HEK293 (cell line): Measurements from ENCODE around the gene APOBEC4.
A peak's percentile ranks its signal among the peaks of the same experiment; 100 is the strongest.

Experiments used
- CTCF ChIA-PET: fragments of 350-600 bp; formaldehyde crosslinking; extraction: SDS; loops from one replicate; lab custom pipeline; 2021; ENCODE audit warnings: antibody characterized with exemption; lab: Yijun Ruan, JAX
- POLR2A ChIA-PET: fragments of 300-600 bp; formaldehyde crosslinking; extraction: SDS; loops from one replicate; lab custom pipeline; 2020; ENCODE audit warnings: antibody characterized with exemption, inconsistent platforms; lab: Yijun Ruan, JAX
- H3K27ac ChIP-seq: fragments of 200-500 bp; sonication (Bioruptor generic); 2 replicates; pipeline ENCODE4 v1.5.1; 2014; ENCODE audit warnings: low read depth, low read length, control low read depth, inconsistent platforms; ENCODE audit errors: extremely low read depth
- H3K36me3 ChIP-seq, 2 experiments: fragments of 200-500 bp in 1 of 2; sonication (Bioruptor generic) in 1 of 2; 1 replicate in 1 of 2; 2 replicates in 1 of 2; pipeline ENCODE4 v1.5.1; 2014 to 2017; ENCODE audit warnings: inconsistent platforms in 2 of 2, low read length in 2 of 2; ENCODE audit not compliant: control insufficient read depth in 2 of 2, insufficient read depth in 1 of 2
- H3K4me1 ChIP-seq: fragments of 200-500 bp; sonication (Bioruptor generic); 2 replicates; pipeline ENCODE4 v1.5.1; 2014; ENCODE audit warnings: mild to moderate bottlenecking, low read length, inconsistent platforms; ENCODE audit not compliant: control insufficient read depth, insufficient read depth
- H3K4me3 ChIP-seq: 2 replicates; pipeline ENCODE4 v1.5.1; 2011; ENCODE audit warnings: low read depth, mild to moderate bottlenecking, control low read depth, low read length, moderate library complexity
- H3K9me3 ChIP-seq: fragments of 200-500 bp; sonication (Bioruptor generic); 2 replicates; pipeline ENCODE4 v1.5.1; 2014; ENCODE audit warnings: low read depth, low read length, inconsistent platforms; ENCODE audit not compliant: control insufficient read depth, insufficient read depth
- ATF2 ChIP-seq: fragments of 450-650 bp; formaldehyde crosslinking; IDR thresholded peaks from 2 replicates; pipeline ENCODE4 v1.5.1; 2016; ENCODE audit warnings: missing biosample characterization, missing genetic modification characterization, low read depth
- GLI4 ChIP-seq: fragments of 450-650 bp; formaldehyde crosslinking; IDR thresholded peaks from 2 replicates; pipeline ENCODE4 v1.5.1; 2016; ENCODE audit warnings: missing biosample characterization, missing genetic modification characterization
- HOXD13 ChIP-seq: sonication (generic); formaldehyde crosslinking; IDR thresholded peaks from 2 replicates; pipeline ENCODE4 v1.8.0; 2022; ENCODE audit warnings: missing genetic modification reagents, borderline replicate concordance
- KLF8 ChIP-seq: fragments of 450-650 bp; formaldehyde crosslinking; IDR thresholded peaks from 2 replicates; pipeline ENCODE4 v1.5.1; 2016; ENCODE audit warnings: missing biosample characterization, missing genetic modification characterization
- KLF9 ChIP-seq: fragments of 450-650 bp; formaldehyde crosslinking; IDR thresholded peaks from 2 replicates; pipeline ENCODE4 v1.5.1; 2016; ENCODE audit warnings: missing biosample characterization, missing genetic modification characterization, low read depth
- PRDM4 ChIP-seq: fragments of 450-650 bp; formaldehyde crosslinking; IDR thresholded peaks from 2 replicates; pipeline ENCODE4 v1.5.1; 2017; ENCODE audit warnings: missing biosample characterization, missing genetic modification characterization
- SCRT2 ChIP-seq: fragments of 450-650 bp; formaldehyde crosslinking; IDR thresholded peaks from 2 replicates; pipeline ENCODE4 v1.5.1; 2016; ENCODE audit warnings: missing biosample characterization, missing genetic modification characterization
- ZNF10 ChIP-seq: fragments of 450-650 bp; formaldehyde crosslinking; IDR thresholded peaks from 2 replicates; pipeline ENCODE4 v1.5.1; 2017; ENCODE audit warnings: missing biosample characterization, missing genetic modification characterization
- ZNF112 ChIP-seq: fragments of 450-650 bp; formaldehyde crosslinking; IDR thresholded peaks from 2 replicates; pipeline ENCODE4 v1.5.0; 2017; ENCODE audit warnings: missing biosample characterization, missing genetic modification characterization
- ZNF169 ChIP-seq: fragments of 450-650 bp; formaldehyde crosslinking; IDR thresholded peaks from 2 replicates; pipeline ENCODE4 v1.5.1; 2016; ENCODE audit warnings: missing biosample characterization, missing genetic modification characterization
- ZNF266 ChIP-seq: fragments of 450-650 bp; formaldehyde crosslinking; IDR thresholded peaks from 2 replicates; pipeline ENCODE4 v1.5.1; 2016; ENCODE audit warnings: missing biosample characterization, missing genetic modification characterization, low read depth
- ZNF335 ChIP-seq: fragments of 450-650 bp; formaldehyde crosslinking; conservative IDR thresholded peaks from 2 replicates; pipeline ENCODE4 v1.5.1; 2016; ENCODE audit warnings: missing biosample characterization, missing genetic modification characterization
- ZNF354C ChIP-seq: fragments of 450-650 bp; formaldehyde crosslinking; IDR thresholded peaks from 2 replicates; pipeline ENCODE4 v1.5.1; 2016; ENCODE audit warnings: missing biosample characterization, missing genetic modification characterization, low read depth, borderline replicate concordance
- ZNF416 ChIP-seq: fragments of 450-650 bp; formaldehyde crosslinking; IDR thresholded peaks from 2 replicates; pipeline ENCODE4 v1.5.1; 2016; ENCODE audit warnings: missing biosample characterization, missing genetic modification characterization
- ZNF433 ChIP-seq: fragments of 450-650 bp; formaldehyde crosslinking; IDR thresholded peaks from 2 replicates; pipeline ENCODE4 v1.5.1; 2016; ENCODE audit warnings: missing biosample characterization, missing genetic modification characterization, low read depth
- ZNF513 ChIP-seq: fragments of 450-650 bp; IDR thresholded peaks from 2 replicates; pipeline ENCODE4 v1.5.1; 2018; ENCODE audit warnings: missing biosample characterization, missing genetic modification characterization
- ZNF610 ChIP-seq: fragments of 450-650 bp; formaldehyde crosslinking; IDR thresholded peaks from 2 replicates; pipeline ENCODE4 v1.5.1; 2016; ENCODE audit warnings: missing biosample characterization, missing genetic modification characterization, borderline replicate concordance
- ZNF654 ChIP-seq: fragments of 450-650 bp; formaldehyde crosslinking; IDR thresholded peaks from 2 replicates; pipeline ENCODE4 v1.5.1; 2016; ENCODE audit warnings: low read depth, missing biosample characterization, missing genetic modification characterization
- ZSCAN23 ChIP-seq: fragments of 450-650 bp; formaldehyde crosslinking; IDR thresholded peaks from 2 replicates; pipeline ENCODE4 v1.5.1; 2016; ENCODE audit warnings: missing biosample characterization, missing genetic modification characterization
- TF ChIP-seq, protein P1 (sequence below): fragments of 450-650 bp; formaldehyde crosslinking; conservative IDR thresholded peaks from 2 replicates; pipeline ENCODE4 v1.5.1; 2016; ENCODE audit warnings: low read depth, missing biosample characterization, missing genetic modification characterization
- TF ChIP-seq, protein P2 (sequence below): IDR thresholded peaks from 2 replicates; pipeline ENCODE4 v1.6.1; 2011; ENCODE audit warnings: mild to moderate bottlenecking, low read depth, low read length, borderline replicate concordance

The APOBEC4 gene

GRCh38 chr1:183632964-183633363 lies 20.2 kb downstream of the APOBEC4 start:
- Histone ChIP-seq H3K4me3 (peak overlapping the region; percentile 86), H3K9me3 (no peaks in the 10 kb centered on the region), H3K27ac (no peak overlapping the region), H3K4me1 (peaks cover 14% of the 10 kb centered on the region; the same call in 1 of the 2 replicates), H3K36me3 (peaks cover 11 to 33% of the 10 kb centered on the region in 2 experiments; a peak in 2 of 3 replicates)
- POLR2A ChIA-PET: interaction anchor here (0.7 kb wide), 1 partner anchor 419 kb away, joined by 3 read pairs; the partner anchor contains the start of gene TSEN15
- TF ChIP-seq ZNF335 (tag by site-specific recombination) (no peak), ZNF513 (tag by site-specific recombination) (no peak)
- TF ChIP-seq, protein P1, sequence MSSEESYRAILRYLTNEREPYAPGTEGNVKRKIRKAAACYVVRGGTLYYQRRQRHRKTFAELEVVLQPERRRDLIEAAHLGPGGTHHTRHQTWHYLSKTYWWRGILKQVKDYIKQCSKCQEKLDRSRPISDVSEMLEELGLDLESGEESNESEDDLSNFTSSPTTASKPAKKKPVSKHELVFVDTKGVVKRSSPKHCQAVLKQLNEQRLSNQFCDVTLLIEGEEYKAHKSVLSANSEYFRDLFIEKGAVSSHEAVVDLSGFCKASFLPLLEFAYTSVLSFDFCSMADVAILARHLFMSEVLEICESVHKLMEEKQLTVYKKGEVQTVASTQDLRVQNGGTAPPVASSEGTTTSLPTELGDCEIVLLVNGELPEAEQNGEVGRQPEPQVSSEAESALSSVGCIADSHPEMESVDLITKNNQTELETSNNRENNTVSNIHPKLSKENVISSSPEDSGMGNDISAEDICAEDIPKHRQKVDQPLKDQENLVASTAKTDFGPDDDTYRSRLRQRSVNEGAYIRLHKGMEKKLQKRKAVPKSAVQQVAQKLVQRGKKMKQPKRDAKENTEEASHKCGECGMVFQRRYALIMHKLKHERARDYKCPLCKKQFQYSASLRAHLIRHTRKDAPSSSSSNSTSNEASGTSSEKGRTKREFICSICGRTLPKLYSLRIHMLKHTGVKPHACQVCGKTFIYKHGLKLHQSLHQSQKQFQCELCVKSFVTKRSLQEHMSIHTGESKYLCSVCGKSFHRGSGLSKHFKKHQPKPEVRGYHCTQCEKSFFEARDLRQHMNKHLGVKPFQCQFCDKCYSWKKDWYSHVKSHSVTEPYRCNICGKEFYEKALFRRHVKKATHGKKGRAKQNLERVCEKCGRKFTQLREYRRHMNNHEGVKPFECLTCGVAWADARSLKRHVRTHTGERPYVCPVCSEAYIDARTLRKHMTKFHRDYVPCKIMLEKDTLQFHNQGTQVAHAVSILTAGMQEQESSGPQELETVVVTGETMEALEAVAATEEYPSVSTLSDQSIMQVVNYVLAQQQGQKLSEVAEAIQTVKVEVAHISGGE (tag by site-specific recombination): peak; percentile 89
- CTCF ChIA-PET: interaction anchor here (0.5 to 1.3 kb wide), 5 partner anchors 10 to 1036 kb away, joined by 3 to 4 read pairs (median 3); no protein-coding TSS in a partner anchor

- no peaks in the 10 kb centered on the region for H3K9me3 ChIP-seq
- ChIA-PET POLR2A (interaction anchor here (0.7 kb wide), 1 partner anchor 374 kb away, joined by 5 read pairs; no protein-coding TSS in a partner anchor), CTCF (interaction anchor here (0.6 to 1.3 kb wide), 5 partner anchors 9 to 1035 kb away, joined by 3 to 4 read pairs (median 3); no protein-coding TSS in a partner anchor)
- peaks cover 11 to 37% of the 10 kb centered on the region in 2 experiments; a peak in 2 of 3 replicates for H3K36me3 ChIP-seq
- H3K4me3 ChIP-seq: no peak overlapping the region
- peaks cover 14% of the 10 kb centered on the region; the same call in 1 of the 2 replicates for H3K4me1 ChIP-seq
- no peak overlapping the region for H3K27ac ChIP-seq
- TF ChIP-seq ZNF654 (tag by site-specific recombination): no peak
- TF ChIP-seq ZSCAN23: no peak
- TF ChIP-seq KLF9 (tag by site-specific recombination): no peak
- TF ChIP-seq ZNF169 (tag by site-specific recombination): no peak
- no peak for TF ChIP-seq ZNF10 (tag by site-specific recombination)
- TF ChIP-seq ZNF112 (tag by site-specific recombination): no peak
- TF ChIP-seq ATF2 (tag by site-specific recombination): no peak
- no peak for TF ChIP-seq ZNF610 (tag by site-specific recombination)
- TF ChIP-seq ZNF335 (tag by site-specific recombination): no peak
- TF ChIP-seq, protein P2, sequence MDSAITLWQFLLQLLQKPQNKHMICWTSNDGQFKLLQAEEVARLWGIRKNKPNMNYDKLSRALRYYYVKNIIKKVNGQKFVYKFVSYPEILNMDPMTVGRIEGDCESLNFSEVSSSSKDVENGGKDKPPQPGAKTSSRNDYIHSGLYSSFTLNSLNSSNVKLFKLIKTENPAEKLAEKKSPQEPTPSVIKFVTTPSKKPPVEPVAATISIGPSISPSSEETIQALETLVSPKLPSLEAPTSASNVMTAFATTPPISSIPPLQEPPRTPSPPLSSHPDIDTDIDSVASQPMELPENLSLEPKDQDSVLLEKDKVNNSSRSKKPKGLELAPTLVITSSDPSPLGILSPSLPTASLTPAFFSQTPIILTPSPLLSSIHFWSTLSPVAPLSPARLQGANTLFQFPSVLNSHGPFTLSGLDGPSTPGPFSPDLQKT: no peak
- TF ChIP-seq ZNF354C (tag by site-specific recombination): no peak
- TF ChIP-seq HOXD13 (CRISPR knock-in tag): no peak
- TF ChIP-seq KLF8: no peak
- no peak for TF ChIP-seq PRDM4
- no peak for TF ChIP-seq ZNF266 (tag by site-specific recombination)
- no peak for TF ChIP-seq GLI4 (tag by site-specific recombination)
- no peak for TF ChIP-seq ZNF416 (tag by site-specific recombination)
- TF ChIP-seq ZNF433 (tag by site-specific recombination): no peak
- TF ChIP-seq SCRT2 (tag by site-specific recombination): no peak
These were observed 21.0 kb downstream of the APOBEC4 start for GRCh38 chr1:183632114-183632513.
